HEK293 (cell line): ENCODE results near the gene TRMT1.
A peak's percentile ranks its signal among the peaks of the same experiment; 100 is the strongest.

Source experiments
- EGR2 ChIP-seq: fragments of 450-650 bp; formaldehyde crosslinking; IDR thresholded peaks from 2 replicates; pipeline ENCODE4 v1.5.1; 2016; ENCODE audit warnings: low read depth, missing biosample characterization, missing genetic modification characterization
- GLI2 ChIP-seq: fragments of 450-650 bp; formaldehyde crosslinking; IDR thresholded peaks from 2 replicates; pipeline ENCODE4; 2017; ENCODE audit warnings: missing biosample characterization, missing genetic modification characterization, low read depth, borderline replicate concordance
- HOXA7 ChIP-seq: sonication (generic); formaldehyde crosslinking; IDR thresholded peaks from 2 replicates; pipeline ENCODE4 v1.8.1; 2022; ENCODE audit warnings: missing genetic modification reagents, borderline replicate concordance
- KLF10 ChIP-seq: fragments of 450-650 bp; IDR thresholded peaks from 2 replicates; pipeline ENCODE4 v1.5.1; 2018; ENCODE audit warnings: missing biosample characterization, mild to moderate bottlenecking, missing genetic modification characterization
- KLF7 ChIP-seq: fragments of 450-650 bp; formaldehyde crosslinking; IDR thresholded peaks from 2 replicates; pipeline ENCODE4 v1.5.1; 2016; ENCODE audit warnings: missing biosample characterization, missing genetic modification characterization, borderline replicate concordance
- PATZ1 ChIP-seq: fragments of 450-650 bp; formaldehyde crosslinking; IDR thresholded peaks from 2 replicates; pipeline ENCODE4 v1.5.1; 2016; ENCODE audit warnings: missing biosample characterization, missing genetic modification characterization
- SCRT1 ChIP-seq: fragments of 450-650 bp; formaldehyde crosslinking; IDR thresholded peaks from 2 replicates; pipeline ENCODE4 v1.5.1; 2016; ENCODE audit warnings: missing biosample characterization, missing genetic modification characterization, borderline replicate concordance
- SCRT2 ChIP-seq: fragments of 450-650 bp; formaldehyde crosslinking; IDR thresholded peaks from 2 replicates; pipeline ENCODE4 v1.5.1; 2016; ENCODE audit warnings: missing biosample characterization, missing genetic modification characterization
- ZBTB20 ChIP-seq: fragments of 450-650 bp; formaldehyde crosslinking; IDR thresholded peaks from 2 replicates; pipeline ENCODE4 v1.5.1; 2016; ENCODE audit warnings: missing biosample characterization, missing genetic modification characterization
- ZBTB44 ChIP-seq: fragments of 450-650 bp; IDR thresholded peaks from 2 replicates; pipeline ENCODE4 v1.5.1; 2018; ENCODE audit warnings: missing biosample characterization, mild to moderate bottlenecking, missing genetic modification characterization
- ZIC2 ChIP-seq: fragments of 450-650 bp; formaldehyde crosslinking; IDR thresholded peaks from 2 replicates; pipeline ENCODE4 v1.5.1; 2016; ENCODE audit warnings: missing biosample characterization, missing genetic modification characterization
- ZNF23 ChIP-seq: fragments of 450-650 bp; formaldehyde crosslinking; IDR thresholded peaks from 2 replicates; pipeline ENCODE4 v1.5.1; 2016; ENCODE audit warnings: missing biosample characterization, missing genetic modification characterization, borderline replicate concordance
- ZNF248 ChIP-seq: fragments of 450-650 bp; formaldehyde crosslinking; IDR thresholded peaks from 2 replicates; pipeline ENCODE4 v1.5.1; 2017; ENCODE audit warnings: missing biosample characterization, missing genetic modification characterization
- ZNF529 ChIP-seq: fragments of 450-650 bp; formaldehyde crosslinking; IDR thresholded peaks from 2 replicates; pipeline ENCODE4 v1.5.1; 2017; ENCODE audit warnings: missing genetic modification characterization, missing biosample characterization; ENCODE audit not compliant: insufficient replicate concordance
- ZNF596 ChIP-seq: fragments of 450-650 bp; IDR thresholded peaks from 2 replicates; pipeline ENCODE4 v1.5.0; 2018; ENCODE audit warnings: missing biosample characterization, mild to moderate bottlenecking, missing genetic modification characterization, moderate library complexity
- ZNF626 ChIP-seq: fragments of 450-650 bp; sonication (Bioruptor Pico); formaldehyde crosslinking; IDR thresholded peaks from 2 replicates; pipeline ENCODE4 v1.5.1; 2018; ENCODE audit warnings: missing biosample characterization, missing genetic modification characterization, inconsistent platforms
- ZNF747 ChIP-seq: fragments of 450-650 bp; formaldehyde crosslinking; IDR thresholded peaks from 2 replicates; pipeline ENCODE4 v1.5.1; 2016; ENCODE audit warnings: missing biosample characterization, missing genetic modification characterization
- ZNF843 ChIP-seq: fragments of 450-650 bp; formaldehyde crosslinking; IDR thresholded peaks from 2 replicates; pipeline ENCODE4 v1.5.1; 2016; ENCODE audit warnings: missing biosample characterization, missing genetic modification characterization
- ZSCAN16 ChIP-seq: fragments of 450-650 bp; formaldehyde crosslinking; IDR thresholded peaks from 2 replicates; pipeline ENCODE4 v1.5.1; 2016; ENCODE audit warnings: missing biosample characterization, missing genetic modification characterization
- TF ChIP-seq, protein P1 (sequence below): IDR thresholded peaks from 2 replicates; pipeline ENCODE4 v1.6.1; 2011; ENCODE audit warnings: mild to moderate bottlenecking, low read depth, low read length, borderline replicate concordance
- TF ChIP-seq, protein P2 (sequence below): fragments of 450-650 bp; formaldehyde crosslinking; IDR thresholded peaks from 2 replicates; pipeline ENCODE4 v1.5.1; 2017; ENCODE audit warnings: missing biosample characterization, missing genetic modification characterization

TRMT1 gene

GRCh38 chr19:13150187-13150930, 33.8 kb upstream of the TRMT1 start, which contains the start of the genes IER2 and STX10 (continued):
- TF ChIP-seq ZNF529 (tag by site-specific recombination) (no peak), PATZ1 (tag by site-specific recombination) (peak; percentile 61), SCRT1 (tag by site-specific recombination) (no peak), GLI2 (tag by site-specific recombination) (no peak), HOXA7 (CRISPR knock-in tag) (no peak), ZNF747 (tag by site-specific recombination) (no peak), ZNF626 (tag by site-specific recombination) (no peak), ZBTB44 (tag by site-specific recombination) (peak; percentile 50; the same call in 1 of the 2 replicates), ZNF843 (tag by site-specific recombination) (0 out of 2 replicates have a peak, but pooled peaks have one; percentile 38), ZSCAN16 (no peak), ZIC2 (peak; percentile 67), ZBTB20 (tag by site-specific recombination) (peak; percentile 50; the same call in 1 of the 2 replicates), SCRT2 (tag by site-specific recombination) (no peak), ZNF23 (tag by site-specific recombination) (no peak), KLF10 (tag by site-specific recombination) (peak; percentile 80; the same call in 1 of the 2 replicates), EGR2 (peak; percentile 54; the same call in 1 of the 2 replicates), ZNF248 (tag by site-specific recombination) (no peak), ZNF596 (tag by site-specific recombination) (no peak), KLF7 (tag by site-specific recombination) (peak; percentile 66; the same call in 1 of the 2 replicates)
- TF ChIP-seq, protein P1, sequence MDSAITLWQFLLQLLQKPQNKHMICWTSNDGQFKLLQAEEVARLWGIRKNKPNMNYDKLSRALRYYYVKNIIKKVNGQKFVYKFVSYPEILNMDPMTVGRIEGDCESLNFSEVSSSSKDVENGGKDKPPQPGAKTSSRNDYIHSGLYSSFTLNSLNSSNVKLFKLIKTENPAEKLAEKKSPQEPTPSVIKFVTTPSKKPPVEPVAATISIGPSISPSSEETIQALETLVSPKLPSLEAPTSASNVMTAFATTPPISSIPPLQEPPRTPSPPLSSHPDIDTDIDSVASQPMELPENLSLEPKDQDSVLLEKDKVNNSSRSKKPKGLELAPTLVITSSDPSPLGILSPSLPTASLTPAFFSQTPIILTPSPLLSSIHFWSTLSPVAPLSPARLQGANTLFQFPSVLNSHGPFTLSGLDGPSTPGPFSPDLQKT, result no peak
- TF ChIP-seq, protein P2, sequence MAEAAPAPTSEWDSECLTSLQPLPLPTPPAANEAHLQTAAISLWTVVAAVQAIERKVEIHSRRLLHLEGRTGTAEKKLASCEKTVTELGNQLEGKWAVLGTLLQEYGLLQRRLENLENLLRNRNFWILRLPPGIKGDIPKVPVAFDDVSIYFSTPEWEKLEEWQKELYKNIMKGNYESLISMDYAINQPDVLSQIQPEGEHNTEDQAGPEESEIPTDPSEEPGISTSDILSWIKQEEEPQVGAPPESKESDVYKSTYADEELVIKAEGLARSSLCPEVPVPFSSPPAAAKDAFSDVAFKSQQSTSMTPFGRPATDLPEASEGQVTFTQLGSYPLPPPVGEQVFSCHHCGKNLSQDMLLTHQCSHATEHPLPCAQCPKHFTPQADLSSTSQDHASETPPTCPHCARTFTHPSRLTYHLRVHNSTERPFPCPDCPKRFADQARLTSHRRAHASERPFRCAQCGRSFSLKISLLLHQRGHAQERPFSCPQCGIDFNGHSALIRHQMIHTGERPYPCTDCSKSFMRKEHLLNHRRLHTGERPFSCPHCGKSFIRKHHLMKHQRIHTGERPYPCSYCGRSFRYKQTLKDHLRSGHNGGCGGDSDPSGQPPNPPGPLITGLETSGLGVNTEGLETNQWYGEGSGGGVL (tag by site-specific recombination), result peak; percentile 99
